ENCODE data around the gene ZCCHC17. TPM values are rescaled to one million over a fixed set of nuclear protein-coding genes. Genes with fewer than 3 reads are reported as not detected.

Gene ZCCHC17
- total and polyA plus RNA-seq, 11 donors = 10.1 to 29.5 (median 12.1) TPM

GRCh38 chr1:31263408-31263807 is 33.4 kb upstream of the ZCCHC17 start:
- H3K9me3 ChIP-seq = no peaks in the 10 kb centered on the region
- H3K4me3 ChIP-seq = no peak overlapping the region
- ATAC-seq = no peak
- WGBS, 4 donors = 97 to 99% (median 97%) methylated on average over 3 of the region's 3 CpGs
- TF ChIP-seq POLR2A (IDR thresholded peaks at IDR 0.05) (no peak), CTCF (IDR thresholded peaks at IDR 0.05) (no peak)
- no peak overlapping the region for H3K27ac ChIP-seq
- DNase-seq = no peak
- peaks cover 0 to 100% (median 96%) of the 10 kb centered on the region in 9 donors for H3K36me3 ChIP-seq
- peaks cover 0 to 5% (median 0%) of the 10 kb centered on the region in 12 donors for H3K4me1 ChIP-seq
- no peaks in the 10 kb centered on the region for H3K27me3 ChIP-seq
- intact Hi-C loops (cut with DNase I) = no loop called here

DNA sequence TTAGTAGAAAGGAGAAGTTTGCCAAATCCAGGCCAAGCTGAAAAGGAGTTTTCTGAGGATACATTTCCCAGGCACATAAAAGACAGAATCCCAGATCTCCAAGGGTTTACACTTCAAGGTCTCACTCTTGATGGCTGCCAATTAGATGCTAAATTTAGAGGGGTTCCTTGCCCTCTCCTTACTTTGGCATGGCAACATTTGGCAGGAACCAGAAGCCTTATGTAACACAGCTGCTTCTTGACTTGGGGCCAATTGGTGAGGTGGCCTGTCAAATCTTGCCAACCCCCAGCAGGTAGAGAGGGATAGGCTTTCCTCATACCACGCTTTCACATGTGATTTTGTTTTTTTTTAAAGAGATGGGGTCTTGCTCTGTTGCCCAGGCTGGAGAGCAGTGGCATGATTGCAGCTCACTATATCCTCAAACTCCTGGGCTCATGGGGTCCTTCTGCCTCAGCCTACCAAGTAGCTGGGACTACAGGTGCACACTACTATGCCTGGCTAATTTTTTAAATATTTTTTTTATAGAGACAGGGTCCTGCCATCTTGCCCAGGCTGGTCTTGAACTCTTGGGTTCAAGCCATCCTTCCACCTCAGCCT is 31.9 kb upstream of the ZCCHC17 start:
- ATAC-seq (peak; percentile 20 to 90 (median 72)), DNase-seq (peak in 4 of 5 donors; percentile 32 to 42 (median 36))
- no peak overlapping the region for H3K4me3 ChIP-seq
- H3K9me3 ChIP-seq = no peaks in the 10 kb centered on the region
- WGBS, 4 donors = 50 to 73% (median 62%) methylated on average over 1 of the region's 1 CpG
- H3K27ac ChIP-seq = peak overlapping the region in 6 of 12 donors; percentile 8 to 39 (median 28)
- intact Hi-C loops (cut with DNase I) = no loop called here
- peaks cover 0 to 5% (median 0%) of the 10 kb centered on the region in 12 donors for H3K4me1 ChIP-seq
- H3K36me3 ChIP-seq = peaks cover 0 to 100% (median 96%) of the 10 kb centered on the region in 9 donors
- TF ChIP-seq CTCF (IDR thresholded peaks at IDR 0.05) (no peak), POLR2A (IDR thresholded peaks at IDR 0.05) (no peak)
- no peaks in the 10 kb centered on the region for H3K27me3 ChIP-seq

GRCh38 chr1:31266547-31266946 is 30.3 kb upstream of the ZCCHC17 start:
- no peak for TF ChIP-seq POLR2A (IDR thresholded peaks at IDR 0.05)
- no peak for TF ChIP-seq CTCF (IDR thresholded peaks at IDR 0.05)
- DNase-seq (no peak), ATAC-seq (no peak)
- Histone ChIP-seq H3K4me3 (no peak overlapping the region), H3K9me3 (no peaks in the 10 kb centered on the region), H3K36me3 (peaks cover 0 to 100% (median 96%) of the 10 kb centered on the region in 9 donors), H3K4me1 (peaks cover 0 to 5% (median 0%) of the 10 kb centered on the region in 12 donors), H3K27ac (no peak overlapping the region), H3K27me3 (no peaks in the 10 kb centered on the region)
- intact Hi-C loops (cut with DNase I) = no loop called here
- WGBS, 4 donors = 90 to 96% (median 93%) methylated on average over 2 of the region's 2 CpGs

GRCh38 chr1:31272369-31272768 is 24.5 kb upstream of the ZCCHC17 start:
- H3K36me3 ChIP-seq = peaks cover 0 to 100% (median 84%) of the 10 kb centered on the region in 9 donors
- no peaks in the 10 kb centered on the region for H3K9me3 ChIP-seq
- WGBS, 4 donors = 37 to 44% (median 42%) methylated on average over 3 of the region's 3 CpGs
- no peak for TF ChIP-seq POLR2A (IDR thresholded peaks at IDR 0.05)
- no peak for TF ChIP-seq CTCF (IDR thresholded peaks at IDR 0.05)
- DNase-seq = no peak
- peaks cover 0 to 7% (median 0%) of the 10 kb centered on the region in 12 donors for H3K4me1 ChIP-seq
- H3K27me3 ChIP-seq = no peaks in the 10 kb centered on the region
- intact Hi-C loops (cut with DNase I) = no loop called here
- no peak for ATAC-seq
- H3K4me3 ChIP-seq = no peak overlapping the region
- H3K27ac ChIP-seq = no peak overlapping the region
